Adipocyte (in vitro differentiated cells): Measurements from ENCODE around the gene IFIT3.

Source experiments
- DNase-seq: peaks from one replicate; pipeline ENCODE4 v3.0.0-alpha.2; 2015; ENCODE audit warnings: low read depth
- H3K27me3 ChIP-seq: replicated peaks from 2 replicates; pipeline ENCODE4 v1.7.0; 2013; ENCODE audit warnings: mild to moderate bottlenecking, low read length, moderate library complexity; ENCODE audit not compliant: control insufficient read depth, insufficient read depth
- H3K36me3 ChIP-seq: 2 replicates; pipeline ENCODE4 v1.7.0; 2013; ENCODE audit warnings: low read length, mild to moderate bottlenecking, moderate library complexity; ENCODE audit not compliant: control insufficient read depth, insufficient read depth, severe bottlenecking
- H3K4me1 ChIP-seq: 2 replicates; pipeline ENCODE4 v1.7.0; 2013; ENCODE audit warnings: mild to moderate bottlenecking, low read length, moderate library complexity; ENCODE audit not compliant: control insufficient read depth, insufficient read depth
- H3K4me3 ChIP-seq: 2 replicates; pipeline ENCODE4 v1.7.0; 2013; ENCODE audit warnings: mild to moderate bottlenecking, low read length, moderate library complexity
- H3K9ac ChIP-seq: 2 replicates; pipeline ENCODE4 v1.7.0; 2013; ENCODE audit warnings: mild to moderate bottlenecking, low read length, moderate library complexity
- H3K9me3 ChIP-seq: 2 replicates; pipeline ENCODE4 v1.7.0; 2013; ENCODE audit warnings: mild to moderate bottlenecking, low read length, moderate library complexity; ENCODE audit not compliant: control insufficient read depth

The IFIT3 gene

GRCh38 chr10:89379103-89379502, 51.3 kb downstream of the IFIT3 start:
- no peaks in the 10 kb centered on the region for H3K9me3 ChIP-seq
- H3K27me3 ChIP-seq, result no peaks in the 10 kb centered on the region
- no peak overlapping the region for H3K9ac ChIP-seq
- H3K4me3 ChIP-seq, result no peak overlapping the region
- H3K4me1 ChIP-seq, result peaks cover 9% of the 10 kb centered on the region
- H3K36me3 ChIP-seq, result no peaks in the 10 kb centered on the region
- no peak for DNase-seq

GRCh38 chr10:89382757-89383156, 55.0 kb downstream of the IFIT3 start:
- Histone ChIP-seq H3K27me3 (no peaks in the 10 kb centered on the region), H3K9ac (no peak overlapping the region), H3K4me3 (no peak overlapping the region), H3K36me3 (no peaks in the 10 kb centered on the region), H3K9me3 (no peaks in the 10 kb centered on the region), H3K4me1 (no peaks in the 10 kb centered on the region)
- DNase-seq, result no peak

- Histone ChIP-seq H3K36me3 (no peaks in the 10 kb centered on the region), H3K4me3 (no peak overlapping the region), H3K9ac (no peak overlapping the region), H3K4me1 (no peaks in the 10 kb centered on the region), H3K9me3 (no peaks in the 10 kb centered on the region), H3K27me3 (no peaks in the 10 kb centered on the region)
- DNase-seq, result peak; percentile 9
Measured at GRCh38 chr10:89384474-89385340, 56.9 kb downstream of the IFIT3 start.

GRCh38 chr10:89388806-89389205, 61.0 kb downstream of the IFIT3 start:
- DNase-seq, result no peak
- Histone ChIP-seq H3K9me3 (no peaks in the 10 kb centered on the region), H3K27me3 (no peaks in the 10 kb centered on the region), H3K9ac (no peak overlapping the region), H3K4me3 (no peak overlapping the region), H3K4me1 (peaks cover 14% of the 10 kb centered on the region), H3K36me3 (no peaks in the 10 kb centered on the region)

GRCh38 chr10:89389254-89389653, 61.5 kb downstream of the IFIT3 start:
- Histone ChIP-seq H3K4me1 (peaks cover 17% of the 10 kb centered on the region), H3K27me3 (no peaks in the 10 kb centered on the region), H3K4me3 (no peak overlapping the region), H3K9ac (no peak overlapping the region), H3K9me3 (no peaks in the 10 kb centered on the region), H3K36me3 (no peaks in the 10 kb centered on the region)
- DNase-seq, result peak; percentile 40
